Esophagus (tissue), 2 donors: ENCODE data around the gene PFN2. TPM values are rescaled to one million over a fixed set of nuclear protein-coding genes. Genes with fewer than 3 reads are reported as not detected.
A peak's percentile ranks its signal among the peaks of the same experiment; 100 is the strongest.

Experiments
- H3K27ac ChIP-seq, 2 donors: one replicate each; pipeline ENCODE4 v1.5.1; 2013; ENCODE audit warnings: low read depth in 2 of 2, mild to moderate bottlenecking in 2 of 2, inconsistent platforms in 1 of 2, low read length in 1 of 2, moderate library complexity in 1 of 2
- H3K27me3 ChIP-seq, 2 donors: one replicate each; pipeline ENCODE4 v1.6.1; 2013; ENCODE audit warnings: low read length in 2 of 2, control low read depth in 1 of 2, mild to moderate bottlenecking in 1 of 2; ENCODE audit not compliant: insufficient read depth in 2 of 2, control insufficient read depth in 1 of 2
- H3K36me3 ChIP-seq, 2 donors: one replicate each; pipeline ENCODE4 v1.6.1; 2013; ENCODE audit warnings: low read length in 1 of 2; ENCODE audit not compliant: control insufficient read depth in 2 of 2, insufficient read depth in 2 of 2
- H3K4me1 ChIP-seq, 2 donors: one replicate each; pipeline ENCODE4 v1.6.1; 2013; ENCODE audit warnings: low read length in 1 of 2; ENCODE audit not compliant: control insufficient read depth in 2 of 2, insufficient read depth in 2 of 2
- H3K4me3 ChIP-seq, 2 donors: one replicate each; pipeline ENCODE4 v1.5.1; 2013; ENCODE audit warnings: low read length in 2 of 2, mild to moderate bottlenecking in 2 of 2, low read depth in 1 of 2, moderate library complexity in 1 of 2
- H3K9me3 ChIP-seq, 2 donors: one replicate each; pipeline ENCODE4 v1.6.1; 2013; ENCODE audit warnings: mild to moderate bottlenecking in 2 of 2, low read depth in 1 of 2, low read length in 1 of 2, moderate library complexity in 1 of 2; ENCODE audit not compliant: control insufficient read depth in 2 of 2, insufficient read depth in 1 of 2
- WGBS, 2 donors: extraction: QIAGEN DNeasy Blood & Tissue Kit; methylation state at CpG; one replicate each; pipeline ENCODE4 v1.1.7; 2013; 5-methylcytosine and 5-hydroxymethylcytosine counted together
- polyA plus RNA-seq, 2 donors: library from polyadenylated mRNA; stranded (reverse); fragments of 200-250 nt; gene quantifications; one replicate each; pipeline ENCODE4 v1.2.3, GENCODE V29; 2013
- donor health status: healthy with polysubstance abuse.
- donor health status: Bipolar disorder and iron deficiency.

The PFN2 gene
- 10 to 100 TPM; 10.7 to 20.0 TPM for polyA plus RNA-seq

GRCh38 chr3:149970716-149971402 lies at the start of gene PFN2:
Gene PFN2 (minus strand): TSS chr3:149970895. CDS start chr3:149970856, 39 bp downstream.
- Histone ChIP-seq H3K4me3 (peak within 1 kb of the TSS; percentile 77 to 85), H3K9me3 (no peaks in the 10 kb centered on the region), H3K27me3 (no peaks in the 10 kb centered on the region), H3K36me3 (no peaks in the 10 kb centered on the region), H3K4me1 (no peaks in the 10 kb centered on the region), H3K27ac (peak within 1 kb of the TSS; percentile 78 to 83)
- 0 to 1% methylated on average over 77 to 102 of the region's 102 CpGs for WGBS, 2 donors

GRCh38 chr3:150015901-150016300 lies 45.2 kb upstream of the PFN2 start:
- Histone ChIP-seq H3K36me3 (no peaks in the 10 kb centered on the region), H3K27me3 (no peaks in the 10 kb centered on the region), H3K27ac (no peak overlapping the region), H3K9me3 (no peaks in the 10 kb centered on the region), H3K4me1 (no peaks in the 10 kb centered on the region), H3K4me3 (no peak overlapping the region)
- WGBS, 2 donors = 74 to 80% methylated on average over 2 of the region's 2 CpGs

DNA sequence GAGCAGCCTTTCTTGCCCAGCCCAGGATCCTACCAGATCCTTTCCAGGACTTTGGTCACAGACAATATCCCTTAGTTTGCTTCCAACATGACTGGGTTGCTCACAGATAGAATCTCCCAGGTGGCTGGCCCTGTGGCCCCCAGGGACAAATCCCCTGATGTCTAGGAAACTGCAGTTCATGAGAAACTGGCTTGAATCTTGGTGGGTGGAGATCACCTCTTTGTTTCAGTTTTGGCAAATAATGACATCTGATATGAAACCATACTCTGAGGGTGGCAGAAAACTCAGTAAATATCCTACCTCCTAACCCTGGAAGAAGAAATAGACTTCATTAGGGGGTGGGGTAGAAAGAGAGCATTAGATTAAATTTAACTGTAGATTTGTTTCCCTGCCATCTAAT lies 44.1 kb upstream of the PFN2 start:
- Histone ChIP-seq H3K36me3 (no peaks in the 10 kb centered on the region), H3K27me3 (no peaks in the 10 kb centered on the region), H3K9me3 (no peaks in the 10 kb centered on the region), H3K4me3 (no peak overlapping the region), H3K4me1 (no peaks in the 10 kb centered on the region), H3K27ac (no peak overlapping the region)

- Histone ChIP-seq H3K36me3 (no peaks in the 10 kb centered on the region), H3K4me3 (no peak overlapping the region), H3K27me3 (no peaks in the 10 kb centered on the region), H3K9me3 (no peaks in the 10 kb centered on the region), H3K27ac (no peak overlapping the region), H3K4me1 (no peaks in the 10 kb centered on the region)
- WGBS, 2 donors = 98 to 100% methylated on average over 2 of the region's 2 CpGs
These were observed 43.1 kb upstream of the PFN2 start for GRCh38 chr3:150013801-150014200.

- Histone ChIP-seq H3K27ac (no peak overlapping the region), H3K27me3 (no peaks in the 10 kb centered on the region), H3K36me3 (no peaks in the 10 kb centered on the region), H3K4me3 (no peak overlapping the region), H3K9me3 (no peaks in the 10 kb centered on the region), H3K4me1 (no peaks in the 10 kb centered on the region)
These were observed 36.1 kb upstream of the PFN2 start for GRCh38 chr3:150006794-150007193.

DNA sequence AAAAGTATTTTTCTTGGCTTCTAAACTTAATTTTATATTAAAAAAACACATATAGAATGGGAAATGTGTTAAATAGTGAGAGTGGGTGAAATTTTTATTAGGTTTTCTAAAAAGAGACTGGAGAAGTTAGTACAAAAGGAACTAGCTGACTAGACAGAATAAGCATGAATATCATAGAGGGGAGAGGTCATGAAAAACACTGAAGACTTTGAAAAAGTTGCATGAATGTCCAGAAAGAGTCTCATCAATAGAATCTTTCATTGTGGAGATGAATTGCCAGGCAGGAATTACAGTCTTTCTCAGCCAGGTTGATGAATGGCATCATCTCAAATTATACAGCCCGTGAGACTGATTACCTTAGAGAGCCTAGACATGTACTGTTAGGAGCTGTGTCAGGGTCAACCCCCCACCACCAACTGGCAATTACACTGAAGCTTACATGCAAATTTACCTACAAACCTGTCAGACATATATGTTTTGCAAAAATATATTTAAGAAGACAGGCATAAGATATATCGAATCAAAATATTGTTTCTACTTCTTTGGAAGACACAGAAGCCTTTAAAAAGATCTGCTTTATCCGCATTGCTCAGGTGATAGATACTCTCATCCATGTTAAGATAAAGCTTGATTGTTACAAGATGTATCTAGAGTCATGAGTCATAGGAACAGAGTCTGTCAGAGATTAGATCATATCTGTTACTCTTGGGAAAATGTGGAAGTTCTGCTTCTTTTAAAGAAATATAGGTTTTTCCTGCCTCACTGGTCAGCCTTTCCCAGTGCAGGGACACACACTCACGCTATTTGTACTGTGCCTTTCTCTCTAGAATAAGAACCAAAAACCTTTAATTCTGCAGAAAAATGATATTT lies 34.8 kb upstream of the PFN2 start:
- no peak overlapping the region for H3K27ac ChIP-seq
- WGBS, 2 donors = 76 to 82% methylated on average over 4 of the region's 4 CpGs
- H3K27me3 ChIP-seq = no peaks in the 10 kb centered on the region
- no peaks in the 10 kb centered on the region for H3K9me3 ChIP-seq
- no peaks in the 10 kb centered on the region for H3K4me1 ChIP-seq
- H3K4me3 ChIP-seq = no peak overlapping the region
- no peaks in the 10 kb centered on the region for H3K36me3 ChIP-seq

DNA sequence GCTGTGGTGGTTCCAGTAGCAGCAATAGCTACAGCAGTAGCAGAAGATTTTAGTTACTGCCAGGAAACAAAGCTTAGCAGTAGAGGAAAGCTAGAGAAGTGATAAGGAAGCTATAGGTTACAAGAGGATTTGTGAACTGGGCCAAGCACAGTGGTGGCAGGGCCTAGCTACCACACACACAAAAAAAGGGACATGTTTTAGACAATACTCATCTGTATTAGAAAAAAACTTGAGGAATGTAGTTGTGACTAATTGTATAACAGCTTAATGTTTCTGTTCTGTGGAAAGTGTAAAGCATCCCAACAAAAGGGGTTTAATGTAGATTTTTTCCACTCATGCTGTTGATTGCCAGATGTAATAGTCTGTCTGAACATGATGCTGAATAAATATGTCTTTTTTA lies 29.9 kb upstream of the PFN2 start:
- H3K27ac ChIP-seq = no peak overlapping the region
- no peaks in the 10 kb centered on the region for H3K9me3 ChIP-seq
- no peaks in the 10 kb centered on the region for H3K36me3 ChIP-seq
- H3K27me3 ChIP-seq = no peaks in the 10 kb centered on the region
- H3K4me1 ChIP-seq = no peaks in the 10 kb centered on the region
- no peak overlapping the region for H3K4me3 ChIP-seq

DNA sequence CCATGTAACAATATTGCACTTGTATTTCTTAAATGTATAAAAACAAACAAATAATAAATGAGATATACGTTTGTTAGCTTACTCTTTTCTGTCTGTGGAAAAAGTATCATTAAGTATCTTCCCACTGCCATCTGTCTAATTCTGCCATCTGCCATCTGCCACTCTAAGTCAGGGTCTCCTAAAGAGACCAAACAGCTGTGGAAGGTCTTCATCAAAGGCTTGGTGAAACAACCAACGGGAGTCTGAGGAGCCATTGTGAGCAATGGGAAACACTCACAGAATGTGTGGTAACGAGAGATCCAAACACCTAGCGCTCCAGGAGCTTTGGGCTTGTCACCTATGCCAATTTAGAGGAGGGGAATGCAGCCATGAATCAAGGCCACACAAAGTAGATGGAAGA lies 28.7 kb upstream of the PFN2 start:
- no peak overlapping the region for H3K4me3 ChIP-seq
- no peaks in the 10 kb centered on the region for H3K27me3 ChIP-seq
- no peak overlapping the region for H3K27ac ChIP-seq
- no peaks in the 10 kb centered on the region for H3K4me1 ChIP-seq
- H3K9me3 ChIP-seq = no peaks in the 10 kb centered on the region
- H3K36me3 ChIP-seq = no peaks in the 10 kb centered on the region
- WGBS, 2 donors = 86 to 92% methylated on average over 4 of the region's 4 CpGs

DNA sequence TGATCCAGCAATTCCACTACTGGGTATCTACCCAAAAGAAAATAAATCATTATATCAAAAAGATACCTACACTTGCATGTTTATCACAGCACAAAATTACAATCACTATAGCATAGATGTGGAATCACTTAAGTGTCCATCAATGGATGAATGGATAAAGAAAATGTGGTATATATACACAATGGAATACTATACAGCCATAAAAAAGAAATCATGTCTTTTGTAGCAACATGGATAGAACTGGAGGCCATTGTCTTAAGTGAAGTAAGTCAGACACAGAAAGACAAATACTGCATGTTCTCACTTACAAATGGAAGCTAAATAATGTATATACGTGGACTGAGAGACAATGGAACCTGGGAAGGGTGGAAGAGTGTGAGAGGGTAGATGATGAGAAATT lies 28.3 kb upstream of the PFN2 start:
- Histone ChIP-seq H3K27ac (no peak overlapping the region), H3K4me3 (no peak overlapping the region), H3K27me3 (no peaks in the 10 kb centered on the region), H3K4me1 (no peaks in the 10 kb centered on the region), H3K36me3 (no peaks in the 10 kb centered on the region), H3K9me3 (no peaks in the 10 kb centered on the region)
- WGBS, 2 donors = 94 to 100% methylated on average over 1 of the region's 1 CpG
